C4-2B (cell line): Measurements from ENCODE around the gene NEMF.

Source experiments
- CTCF ChIP-seq: fragments of 450-650 bp; conservative IDR thresholded peaks from 2 replicates; pipeline ENCODE4 v1.5.1; 2017; ENCODE audit warnings: mild to moderate bottlenecking
- ZFX ChIP-seq: fragments of 450-650 bp; IDR thresholded peaks from 2 replicates; pipeline ENCODE4 v1.6.1; 2017

- no peak for TF ChIP-seq CTCF
- no peak for TF ChIP-seq ZFX
Measured at GRCh38 chr14:49783394-49784014, 69.1 kb downstream of the NEMF start.
